Endothelial cell of hepatic sinusoid (primary cell): Measurements from ENCODE around the gene PTCH1.

Experiments
- in situ Hi-C: cut with HindIII; loops from 2 replicates; pipeline ENCODE4 v1.10.0; 2017; ENCODE audit warnings: low sequenced_read_pairs

PTCH1 gene

GRCh38 chr9:95513711-95514110 lies 3.1 kb downstream of the PTCH1 start:
- in situ Hi-C loops: no loop called here

GRCh38 chr9:95512709-95513095 lies 4.1 kb downstream of the PTCH1 start:
- in situ Hi-C loops: no loop called here

GRCh38 chr9:95511952-95512708 lies 4.6 kb downstream of the PTCH1 start:
- in situ Hi-C loops: no loop called here

DNA sequence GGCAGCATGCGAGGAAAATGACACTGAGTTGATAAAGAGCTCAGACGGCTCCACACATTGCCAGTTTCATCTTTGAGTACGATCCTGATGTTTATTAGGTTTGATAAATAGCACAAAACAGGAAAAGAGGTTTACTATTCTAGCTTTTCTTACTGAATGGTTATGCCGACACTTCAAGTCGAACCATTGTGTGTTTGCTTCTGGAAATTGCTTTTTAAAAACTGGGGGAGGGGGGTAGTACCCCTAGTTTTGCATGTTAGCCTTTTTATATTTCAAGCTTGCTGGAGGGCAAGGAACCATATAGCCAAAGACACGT lies 5.2 kb downstream of the PTCH1 start:
- in situ Hi-C loops: no loop called here

GRCh38 chr9:95510709-95511615 lies 5.8 kb downstream of the PTCH1 start:
- in situ Hi-C loops: no loop called here

DNA sequence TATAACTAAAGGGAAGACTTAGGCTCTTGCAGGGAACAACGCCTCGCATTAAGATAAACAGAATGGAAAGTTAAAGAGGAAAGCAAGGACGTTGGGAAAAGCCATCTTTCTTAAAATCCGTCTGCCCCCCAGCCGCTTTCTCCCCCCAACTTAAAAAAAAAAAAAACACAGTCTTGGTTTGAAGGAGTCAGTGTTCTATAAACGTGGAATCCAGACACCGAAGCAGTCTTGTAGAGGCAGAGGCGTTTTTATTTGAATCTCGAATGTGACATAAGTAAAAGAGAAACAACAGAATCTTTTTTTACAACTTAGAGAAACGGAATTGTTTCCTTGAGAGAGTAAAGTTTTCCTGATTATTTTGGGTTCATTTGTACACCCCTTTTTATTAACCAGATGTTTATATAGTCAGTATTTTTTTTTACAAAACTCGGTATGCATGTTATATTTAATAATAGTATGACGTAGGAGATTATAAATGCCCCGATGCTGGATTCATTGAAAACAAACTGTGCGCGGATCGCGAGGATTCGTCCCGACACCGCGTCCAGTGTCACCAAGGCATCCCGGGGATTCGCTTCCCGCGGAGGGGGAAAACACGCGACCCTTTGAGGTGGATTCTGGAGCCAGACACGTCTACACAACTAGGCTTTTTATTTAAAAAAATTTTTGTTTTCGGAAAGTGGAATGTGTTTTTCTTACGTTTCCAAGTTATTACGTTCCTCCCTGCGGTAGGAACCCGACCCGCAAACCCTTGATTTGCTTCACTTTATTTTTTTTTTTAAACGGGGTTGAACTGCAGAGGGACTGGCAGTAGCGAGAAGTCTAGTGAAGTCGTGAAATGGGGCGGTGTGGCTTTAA lies 6.7 kb downstream of the PTCH1 start:
- in situ Hi-C loops: no loop called here

DNA sequence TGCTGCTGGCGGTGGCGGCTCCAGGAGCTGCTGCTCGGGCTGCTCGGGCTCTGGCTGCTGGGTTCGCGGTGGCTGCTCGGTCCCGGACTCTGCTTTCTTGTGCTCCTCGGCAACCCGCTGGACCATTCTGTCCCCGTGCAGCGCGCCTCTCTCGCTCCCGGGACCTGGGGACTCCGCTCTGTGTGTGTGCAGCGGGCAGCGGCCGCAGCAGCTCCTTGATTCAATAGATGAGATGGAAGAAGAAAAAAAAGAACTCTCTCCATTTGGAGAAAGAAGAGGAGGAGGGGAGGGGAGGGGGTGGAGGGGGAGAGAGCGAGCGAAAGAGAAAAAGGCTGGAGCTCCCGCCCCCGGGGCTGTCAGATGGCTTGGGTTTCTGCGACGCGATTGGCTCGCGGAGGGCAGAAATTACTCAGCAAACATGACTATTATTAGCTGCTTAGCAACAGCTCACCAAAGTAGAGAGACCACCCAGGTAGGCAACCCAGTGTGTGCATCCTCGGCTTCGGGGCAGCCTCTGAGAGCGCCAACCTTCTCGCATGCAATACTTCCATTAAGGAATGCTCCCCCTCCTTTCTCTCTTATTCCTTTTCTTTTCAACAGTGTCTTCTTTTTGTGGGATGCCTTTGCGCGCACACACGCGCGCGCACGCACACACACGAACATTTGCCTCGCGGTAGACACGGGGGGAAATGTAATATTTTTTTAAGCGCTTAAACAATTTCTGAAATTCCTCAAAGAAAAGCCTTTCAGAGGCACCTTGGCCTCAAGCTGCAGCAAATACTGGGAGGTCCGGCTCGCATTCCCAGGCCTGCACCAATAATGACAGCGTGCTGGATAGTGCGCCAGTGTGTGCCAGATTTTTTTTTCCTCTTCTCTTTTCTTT lies 7.6 kb downstream of the PTCH1 start:
- in situ Hi-C loops: no loop called here

GRCh38 chr9:95508242-95508967 lies 8.4 kb downstream of the PTCH1 start:
- in situ Hi-C loops: no loop called here

- in situ Hi-C loops: no loop called here
Measured at GRCh38 chr9:95507464-95508241, 9.1 kb downstream of the PTCH1 start.

DNA sequence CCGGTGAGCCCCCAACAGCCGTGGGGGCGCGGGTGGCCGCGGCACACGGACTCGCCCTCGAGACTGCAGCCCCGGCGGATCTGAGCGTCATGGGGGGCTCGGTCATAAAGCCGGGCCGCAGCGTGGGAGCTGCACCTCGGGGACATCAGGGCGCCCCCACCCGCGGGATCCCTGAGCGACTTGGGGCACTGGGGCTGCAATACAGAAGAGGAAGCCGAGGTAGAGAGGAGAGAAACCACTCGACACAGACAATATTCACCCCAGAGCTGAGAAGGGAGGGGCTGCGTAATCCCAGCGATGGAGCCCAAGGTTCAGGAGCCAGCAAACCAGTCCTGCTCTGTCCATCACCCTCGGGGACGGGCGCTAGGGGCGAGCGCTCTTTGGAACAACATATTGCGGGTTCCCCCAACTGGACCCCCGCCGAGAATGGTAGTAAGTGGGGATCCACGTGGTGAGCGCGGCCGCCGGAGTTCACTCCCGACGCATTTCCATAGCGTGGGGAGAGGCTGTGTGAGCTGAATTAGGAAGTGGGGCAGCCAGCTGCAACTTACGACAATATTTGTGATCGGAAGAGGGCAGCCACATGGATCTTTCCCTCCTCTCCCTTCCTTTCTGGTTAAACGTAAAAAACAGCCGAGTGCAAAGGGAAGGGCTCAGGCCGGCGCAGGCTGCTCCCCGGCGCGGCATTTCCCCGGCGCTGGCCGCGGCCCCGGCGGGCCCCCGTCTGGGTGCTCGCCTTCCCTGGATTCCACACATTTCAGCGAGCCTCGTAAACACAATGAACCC lies 9.9 kb downstream of the PTCH1 start:
- in situ Hi-C loops: no loop called here

- in situ Hi-C loops: no loop called here
Measured at GRCh38 chr9:95506428-95506677, 10.4 kb downstream of the PTCH1 start.

GRCh38 chr9:95505717-95506427 lies 10.9 kb downstream of the PTCH1 start:
- in situ Hi-C loops: no loop called here

DNA sequence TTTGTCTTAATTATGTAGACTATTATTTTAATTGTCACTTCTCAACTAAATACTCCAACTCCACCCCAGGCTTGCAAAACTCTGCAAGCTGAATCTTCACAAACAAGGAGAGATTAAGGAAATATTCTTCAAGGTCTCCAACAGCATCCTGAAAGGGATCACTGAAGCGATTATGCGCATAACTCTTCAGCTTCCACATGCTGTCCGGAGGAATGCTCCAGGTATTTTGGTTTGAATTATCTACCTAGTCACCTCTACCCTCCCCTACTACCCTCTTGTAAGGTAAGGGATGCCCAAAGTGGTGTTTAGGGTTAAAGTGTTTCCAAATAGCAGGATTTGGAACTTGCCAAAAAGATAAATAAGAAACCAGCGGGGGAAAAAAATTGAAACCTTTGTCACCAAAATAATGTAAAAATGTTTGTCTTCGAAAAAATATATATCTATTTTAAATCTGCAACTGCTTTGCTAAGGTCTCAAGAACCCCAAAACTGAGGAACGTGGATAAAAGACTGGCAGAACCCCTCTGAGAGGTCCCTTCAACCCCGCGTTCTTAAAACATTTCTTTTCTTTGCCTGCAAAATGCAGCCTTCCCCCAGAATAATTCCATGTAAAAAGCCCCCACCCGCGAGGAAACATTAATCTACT lies 11.6 kb downstream of the PTCH1 start:
- in situ Hi-C loops: no loop called here

- in situ Hi-C loops: no loop called here
Measured at GRCh38 chr9:95504053-95504963, 12.5 kb downstream of the PTCH1 start.

- in situ Hi-C loops: no loop called here
Measured at GRCh38 chr9:95503369-95503768, 13.4 kb downstream of the PTCH1 start.

DNA sequence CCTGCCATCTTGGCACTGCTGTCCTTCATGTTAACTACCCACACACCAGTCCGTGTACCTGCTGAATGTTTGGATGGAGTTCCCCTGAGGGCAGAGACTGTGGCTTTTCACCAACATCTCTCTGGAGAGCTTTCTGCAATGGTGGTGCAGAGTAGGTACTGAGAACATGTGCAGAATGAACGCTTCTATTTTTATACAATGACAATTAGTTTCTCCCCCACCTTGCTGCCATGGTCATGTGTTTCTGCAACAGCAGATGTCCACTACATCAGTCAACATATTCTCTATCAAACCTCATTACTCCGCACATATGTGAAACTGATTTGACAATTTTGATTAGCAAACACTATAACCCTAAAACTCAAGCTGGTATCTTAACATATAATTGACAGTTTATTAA lies 14.5 kb downstream of the PTCH1 start:
- in situ Hi-C loops: no loop called here
